B cell (primary cell): ENCODE data around the gene CHD9.

Experiments used
- CTCF ChIP-seq: fragments of 200-600 bp; IDR thresholded peaks from one replicate; pipeline ENCODE4 v1.8.0; 2022; ENCODE audit warnings: antibody characterized with exemption, mild to moderate bottlenecking
- EZH2 ChIP-seq: IDR thresholded peaks from 2 replicates; pipeline ENCODE4 v1.6.1; 2012; ENCODE audit warnings: borderline replicate concordance, low read depth, mild to moderate bottlenecking, moderate library complexity, low read length; ENCODE audit not compliant: insufficient read depth, poor library complexity, severe bottlenecking

GRCh38 chr16:53261276-53261675 lies 206.5 kb downstream of the CHD9 start:
- TF ChIP-seq CTCF (no peak), EZH2 (no peak)
